HepG2 (cell line): ENCODE results near the gene CADPS. TPM values are rescaled to one million over a fixed set of nuclear protein-coding genes. Genes with fewer than 3 reads are reported as not detected.

Experiments used
- ATAC-seq: fragments of 200-7000 bp; cut with Tn5 transposase; 3 replicates; pipeline ENCODE4 v1.9.1; 2020; ENCODE audit warnings: mild to moderate bottlenecking, moderate library complexity
- BruUV-seq: library from RNA; stranded (reverse); fragments of 400-500 nt; replicated peaks from 2 replicates; lab custom pipeline; 2021; lab: Mats Ljungman, UMichigan
- CTCF ChIA-PET: fragments of 300-600 bp; formaldehyde crosslinking; extraction: SDS; loops from one replicate; lab custom pipeline; 2021; ENCODE audit warnings: low total read pairs, inconsistent platforms, low intra/inter-chr PET ratio; lab: Yijun Ruan, JAX
- POLR2A ChIA-PET: fragments of 350-600 bp; sonication (Branson Sonifier 250); formaldehyde crosslinking; loops from one replicate; lab custom pipeline; 2020; ENCODE audit warnings: antibody characterized with exemption, inconsistent platforms; lab: Yijun Ruan, JAX
- DNase-seq: peaks from one replicate; pipeline ENCODE4 v3.0.0-alpha.2; 2015; ENCODE audit warnings: low spot score
- FAIRE-seq: peaks from 3 replicates; lab custom pipeline; 2011; peaks lifted over from hg19 to GRCh38; lab: Jason Lieb, UNC
- H2AFZ ChIP-seq: one replicate; pipeline ENCODE4 v1.6.1; 2011; ENCODE audit warnings: low read length, inconsistent platforms
- H3K27ac ChIP-seq: fragments of 300-600 bp; 3 replicates; pipeline ENCODE4 v1.8.0; 2011; ENCODE audit warnings: mixed run types, mild to moderate bottlenecking, mixed read lengths, low read length, inconsistent platforms; ENCODE audit not compliant: insufficient read depth; ENCODE audit errors: extremely low read length
- H3K27me3 ChIP-seq, 2 experiments: fragments of 200-600 bp in 1 of 2; 2 replicates in 1 of 2; 3 replicates in 1 of 2; pipeline versions ENCODE4 v1.6.0 to v1.8.0; 2011; ENCODE audit warnings: low read length in 2 of 2, mild to moderate bottlenecking in 2 of 2, moderate library complexity in 2 of 2, inconsistent platforms in 1 of 2; ENCODE audit not compliant: insufficient read depth in 2 of 2, control insufficient read depth in 1 of 2
- H3K36me3 ChIP-seq, 2 experiments: fragments of 200-600 bp in 1 of 2; replicated peaks in 1 of 2; 2 replicates in 1 of 2; 3 replicates in 1 of 2; pipeline versions ENCODE4 v1.5.1 to v1.8.0; 2011; ENCODE audit warnings: low read length in 2 of 2, inconsistent platforms in 1 of 2; ENCODE audit not compliant: insufficient read depth in 2 of 2, control insufficient read depth in 1 of 2
- H3K4me1 ChIP-seq: 2 replicates; pipeline ENCODE4 v1.5.1; 2012; ENCODE audit warnings: low read length, inconsistent platforms; ENCODE audit not compliant: insufficient read depth
- H3K4me2 ChIP-seq: 2 replicates; pipeline ENCODE4 v1.6.0; 2011; ENCODE audit warnings: low read depth, low read length, inconsistent platforms
- H3K4me3 ChIP-seq, 3 experiments: fragments of 200-600 bp in 1 of 3; sonication (generic), shearing (Covaris generic) in 1 of 3; replicated peaks in 1 of 3; 2 replicates each; pipeline ENCODE4 v1.5.1; 2011 to 2016; ENCODE audit warnings: low read length in 3 of 3, inconsistent platforms in 2 of 3, low read depth in 2 of 3, mild to moderate bottlenecking in 2 of 3, control low read depth in 1 of 3, mixed read lengths in 1 of 3; ENCODE audit not compliant: insufficient read depth in 1 of 3
- H3K79me2 ChIP-seq: one replicate; pipeline ENCODE4 v1.6.1; 2011; ENCODE audit warnings: low read length, inconsistent platforms; ENCODE audit not compliant: insufficient read depth
- H3K9ac ChIP-seq: 2 replicates; pipeline ENCODE4 v1.6.0; 2011; ENCODE audit warnings: mild to moderate bottlenecking, low read depth, low read length, inconsistent platforms; ENCODE audit not compliant: insufficient read depth
- H3K9me3 ChIP-seq: 2 replicates; pipeline ENCODE4 v1.5.1; 2012; ENCODE audit warnings: mild to moderate bottlenecking, low read length
- H4K20me1 ChIP-seq: 2 replicates; pipeline ENCODE4 v1.6.0; 2011; ENCODE audit warnings: inconsistent platforms, mild to moderate bottlenecking, low read length, moderate library complexity; ENCODE audit not compliant: insufficient read depth
- ADNP ChIP-seq: sonication (generic); formaldehyde crosslinking; IDR thresholded peaks from 2 replicates; pipeline ENCODE4 v1.4.0; 2020; ENCODE audit warnings: missing genetic modification reagents
- ZNF460 ChIP-seq: sonication (generic); formaldehyde crosslinking; IDR thresholded peaks from 2 replicates; pipeline ENCODE4 v1.5.1; 2020; ENCODE audit warnings: missing genetic modification reagents, mild to moderate bottlenecking, borderline replicate concordance
- WGBS: methylation state at CpG from one replicate; pipeline ENCODE4 v1.1.6; 2017; ENCODE audit warnings: low lambda C conversion rate; 5-methylcytosine and 5-hydroxymethylcytosine counted together
- in situ Hi-C: cut with HindIII; loops from 2 replicates; pipeline ENCODE4 v1.10.0; 2017; ENCODE audit warnings: low pct_unique_long_range_greater_than_20kb; ENCODE audit not compliant: extremely low pct_ligation_motif_present
- intact Hi-C: fragments of 100-400 bp; cut with micrococcal nuclease; formaldehyde crosslinking; loops from one replicate; pipeline ENCODE4 v1.10.0; 2022; ENCODE audit not compliant: unreplicated experiment
- polyA plus RNA-seq, 8 experiments: library from polyadenylated mRNA; depleted of rRNA in 3 of 8; stranded (reverse) in 7 of 8; unstranded in 1 of 8; fragments of >200 nt; fragmentation: Illumina TruSeq in 4 of 8; extraction: Trizol in 4 of 8; gene quantifications; 2 replicates each; pipeline versions ENCODE4 v1.2.1 to v1.2.3, GENCODE V29; 2011 to 2016; ENCODE audit warnings: low read depth in 4 of 8, missing spikeins in 1 of 8, mixed read lengths in 1 of 8; ENCODE audit not compliant: insufficient read depth in 1 of 8
- total RNA-seq, 5 experiments: library from RNA; depleted of rRNA; stranded (reverse); fragments of >200 nt; fragmentation: Illumina TruSeq; extraction: Trizol; gene quantifications; 2 replicates each; pipeline ENCODE4 v1.2.3, GENCODE V29; 2016; ENCODE audit warnings: low read depth in 1 of 5
- TF ChIP-seq, protein P1 (sequence below): sonication (generic); formaldehyde crosslinking; IDR thresholded peaks from 2 replicates; pipeline ENCODE4 v1.4.0; 2020; ENCODE audit warnings: missing genetic modification reagents, borderline replicate concordance
- TF ChIP-seq, protein P2 (sequence below): sonication (generic); formaldehyde crosslinking; conservative IDR thresholded peaks from 2 replicates; pipeline ENCODE4 v1.8.0; 2022; ENCODE audit warnings: low read depth, missing genetic modification reagents
- TF ChIP-seq, protein P3 (sequence below): sonication (generic); formaldehyde crosslinking; IDR thresholded peaks from 2 replicates; pipeline ENCODE4 v1.4.0; 2020; ENCODE audit warnings: mild to moderate bottlenecking, missing genetic modification reagents, borderline replicate concordance

The CADPS gene
- total and polyA plus RNA-seq, 2 of the 13 experiments (the other 11 are each of a cell fraction or from before 2014, with no cell fraction given) = not detected

DNA sequence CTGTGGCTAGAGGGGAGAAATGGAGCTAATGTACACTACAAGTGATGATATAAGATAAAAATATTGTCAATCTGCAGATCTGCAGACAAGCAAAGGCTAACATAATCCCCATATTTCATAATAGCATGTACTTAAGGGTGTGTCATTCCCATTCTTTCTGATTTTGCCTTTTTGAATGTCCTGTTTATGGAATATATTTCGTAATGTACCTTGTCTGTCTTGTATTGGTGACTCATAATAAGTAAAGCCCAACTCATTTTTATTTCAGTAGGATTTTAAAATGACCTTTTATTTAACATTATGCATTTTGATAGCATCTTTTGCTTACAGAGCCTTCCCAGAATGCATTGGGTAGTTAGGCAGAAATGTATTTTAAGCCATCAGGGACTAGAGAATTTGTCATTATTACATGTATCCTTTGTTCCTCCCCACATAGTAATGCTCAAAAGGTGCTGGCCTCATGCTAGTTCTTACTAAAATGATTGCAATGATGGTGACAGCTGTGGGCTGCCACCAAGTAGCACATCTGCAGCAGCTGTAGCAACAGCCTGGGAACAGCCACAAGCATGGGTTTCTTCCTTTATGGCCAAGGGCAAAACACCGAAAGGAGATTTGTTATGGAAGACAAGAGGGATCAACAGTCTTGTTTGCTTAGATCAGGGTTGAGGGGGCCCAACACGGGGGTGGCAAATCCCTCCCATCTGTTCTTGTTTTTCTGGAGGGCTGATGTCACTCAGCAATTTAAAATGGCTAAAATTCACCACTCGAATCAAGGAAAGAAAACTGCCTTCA is 188.5 kb downstream of the CADPS start:
- no peak for ATAC-seq
- intact Hi-C loops (no loop called here), in situ Hi-C loops (no loop called here)
- Histone ChIP-seq H3K36me3 (no peaks in the 10 kb centered on the region), H3K9me3 (no peaks in the 10 kb centered on the region), H3K9ac (no peak overlapping the region), H3K27me3 (no peaks in the 10 kb centered on the region; a peak in 1 of 5 replicates), H4K20me1 (no peaks in the 10 kb centered on the region), H2AFZ (no peak overlapping the region), H3K79me2 (no peaks in the 10 kb centered on the region), H3K4me3 (no peak overlapping the region), H3K4me1 (no peaks in the 10 kb centered on the region), H3K4me2 (no peak overlapping the region), H3K27ac (no peak overlapping the region)
- no TSS peak for BruUV-seq
- TF ChIP-seq, protein P1, sequence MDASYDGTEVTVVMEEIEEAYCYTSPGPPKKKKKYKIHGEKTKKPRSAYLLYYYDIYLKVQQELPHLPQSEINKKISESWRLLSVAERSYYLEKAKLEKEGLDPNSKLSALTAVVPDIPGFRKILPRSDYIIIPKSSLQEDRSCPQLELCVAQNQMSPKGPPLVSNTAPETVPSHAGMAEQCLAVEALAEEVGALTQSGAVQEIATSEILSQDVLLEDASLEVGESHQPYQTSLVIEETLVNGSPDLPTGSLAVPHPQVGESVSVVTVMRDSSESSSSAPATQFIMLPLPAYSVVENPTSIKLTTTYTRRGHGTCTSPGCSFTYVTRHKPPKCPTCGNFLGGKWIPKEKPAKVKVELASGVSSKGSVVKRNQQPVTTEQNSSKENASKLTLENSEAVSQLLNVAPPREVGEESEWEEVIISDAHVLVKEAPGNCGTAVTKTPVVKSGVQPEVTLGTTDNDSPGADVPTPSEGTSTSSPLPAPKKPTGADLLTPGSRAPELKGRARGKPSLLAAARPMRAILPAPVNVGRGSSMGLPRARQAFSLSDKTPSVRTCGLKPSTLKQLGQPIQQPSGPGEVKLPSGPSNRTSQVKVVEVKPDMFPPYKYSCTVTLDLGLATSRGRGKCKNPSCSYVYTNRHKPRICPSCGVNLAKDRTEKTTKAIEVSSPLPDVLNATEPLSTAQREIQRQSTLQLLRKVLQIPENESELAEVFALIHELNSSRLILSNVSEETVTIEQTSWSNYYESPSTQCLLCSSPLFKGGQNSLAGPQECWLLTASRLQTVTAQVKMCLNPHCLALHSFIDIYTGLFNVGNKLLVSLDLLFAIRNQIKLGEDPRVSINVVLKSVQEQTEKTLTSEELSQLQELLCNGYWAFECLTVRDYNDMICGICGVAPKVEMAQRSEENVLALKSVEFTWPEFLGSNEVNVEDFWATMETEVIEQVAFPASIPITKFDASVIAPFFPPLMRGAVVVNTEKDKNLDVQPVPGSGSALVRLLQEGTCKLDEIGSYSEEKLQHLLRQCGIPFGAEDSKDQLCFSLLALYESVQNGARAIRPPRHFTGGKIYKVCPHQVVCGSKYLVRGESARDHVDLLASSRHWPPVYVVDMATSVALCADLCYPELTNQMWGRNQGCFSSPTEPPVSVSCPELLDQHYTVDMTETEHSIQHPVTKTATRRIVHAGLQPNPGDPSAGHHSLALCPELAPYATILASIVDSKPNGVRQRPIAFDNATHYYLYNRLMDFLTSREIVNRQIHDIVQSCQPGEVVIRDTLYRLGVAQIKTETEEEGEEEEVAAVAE (CRISPR knock-in tag) = no peak
- TF ChIP-seq, protein P2, sequence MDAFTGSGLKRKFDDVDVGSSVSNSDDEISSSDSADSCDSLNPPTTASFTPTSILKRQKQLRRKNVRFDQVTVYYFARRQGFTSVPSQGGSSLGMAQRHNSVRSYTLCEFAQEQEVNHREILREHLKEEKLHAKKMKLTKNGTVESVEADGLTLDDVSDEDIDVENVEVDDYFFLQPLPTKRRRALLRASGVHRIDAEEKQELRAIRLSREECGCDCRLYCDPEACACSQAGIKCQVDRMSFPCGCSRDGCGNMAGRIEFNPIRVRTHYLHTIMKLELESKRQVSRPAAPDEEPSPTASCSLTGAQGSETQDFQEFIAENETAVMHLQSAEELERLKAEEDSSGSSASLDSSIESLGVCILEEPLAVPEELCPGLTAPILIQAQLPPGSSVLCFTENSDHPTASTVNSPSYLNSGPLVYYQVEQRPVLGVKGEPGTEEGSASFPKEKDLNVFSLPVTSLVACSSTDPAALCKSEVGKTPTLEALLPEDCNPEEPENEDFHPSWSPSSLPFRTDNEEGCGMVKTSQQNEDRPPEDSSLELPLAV = no peak
- TF ChIP-seq, protein P3, sequence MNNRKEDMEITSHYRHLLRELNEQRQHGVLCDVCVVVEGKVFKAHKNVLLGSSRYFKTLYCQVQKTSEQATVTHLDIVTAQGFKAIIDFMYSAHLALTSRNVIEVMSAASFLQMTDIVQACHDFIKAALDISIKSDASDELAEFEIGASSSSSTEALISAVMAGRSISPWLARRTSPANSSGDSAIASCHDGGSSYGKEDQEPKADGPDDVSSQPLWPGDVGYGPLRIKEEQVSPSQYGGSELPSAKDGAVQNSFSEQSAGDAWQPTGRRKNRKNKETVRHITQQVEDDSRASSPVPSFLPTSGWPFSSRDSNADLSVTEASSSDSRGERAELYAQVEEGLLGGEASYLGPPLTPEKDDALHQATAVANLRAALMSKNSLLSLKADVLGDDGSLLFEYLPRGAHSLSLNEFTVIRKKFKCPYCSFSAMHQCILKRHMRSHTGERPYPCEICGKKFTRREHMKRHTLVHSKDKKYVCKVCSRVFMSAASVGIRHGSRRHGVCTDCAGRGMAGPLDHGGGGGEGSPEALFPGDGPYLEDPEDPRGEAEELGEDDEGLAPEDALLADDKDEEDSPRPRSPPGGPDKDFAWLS = no peak
- TF ChIP-seq ADNP (CRISPR knock-in tag) (no peak), ZNF460 (no peak)
- ChIA-PET POLR2A (no interaction called here), CTCF (no interaction called here)
- under 1% methylated on average over 4 of the region's 4 CpGs for WGBS
- no peak for FAIRE-seq
- no peak for DNase-seq
